Heart right ventricle (tissue), 16 donors: ENCODE data around the gene WFS1. TPM values are rescaled to one million over a fixed set of nuclear protein-coding genes. Genes with fewer than 3 reads are reported as not detected.

Experiments used
- ATAC-seq, 8 donors: fragments of 200-7000 bp; cut with Tn5 transposase; one replicate each; pipeline ENCODE4 v1.9.1; 2020; ENCODE audit warnings: mild to moderate bottlenecking in 8 of 8, moderate library complexity in 8 of 8, moderate number of reproducible peaks in 1 of 8
- DNase-seq, 2 donors: peaks; one replicate each; pipeline ENCODE4 v3.0.0-alpha.2; 2020
- H3K27ac ChIP-seq, 10 donors: fragments of 200-600 bp; sonication (generic) in 2 of 10; one replicate each; pipeline versions ENCODE4 v1.5.0 to v1.8.0; 2020 to 2022; ENCODE audit warnings: mild to moderate bottlenecking in 3 of 10
- H3K27me3 ChIP-seq, 7 donors: fragments of 200-600 bp; one replicate each; pipeline ENCODE4 v1.8.0; 2021 to 2022; ENCODE audit warnings: mild to moderate bottlenecking in 2 of 7
- H3K36me3 ChIP-seq, 9 donors: fragments of 200-600 bp; sonication (generic) in 1 of 9; one replicate each; pipeline versions ENCODE4 v1.5.0 to v1.8.0; 2020 to 2022; ENCODE audit warnings: mild to moderate bottlenecking in 2 of 9
- H3K4me1 ChIP-seq, 9 donors: fragments of 200-600 bp; sonication (generic) in 1 of 9; one replicate each; pipeline versions ENCODE4 v1.5.0 to v1.8.0; 2020 to 2022; ENCODE audit warnings: mild to moderate bottlenecking in 4 of 9
- H3K4me3 ChIP-seq, 10 donors: fragments of 200-600 bp; sonication (generic) in 2 of 10; one replicate each; pipeline versions ENCODE4 v1.5.0 to v1.8.0; 2020 to 2022; ENCODE audit warnings: mild to moderate bottlenecking in 7 of 10, moderate library complexity in 2 of 10
- H3K9me3 ChIP-seq, 11 donors: fragments of 200-600 bp in 10 of 11; sonication (generic) in 2 of 11; one replicate each; pipeline versions ENCODE4 v1.5.0 to v1.8.0; 2013 to 2022; ENCODE audit warnings: mild to moderate bottlenecking in 2 of 11, control low read depth in 1 of 11, moderate library complexity in 1 of 11
- WGBS, 2 donors: extraction: QIAGEN DNeasy Blood & Tissue Kit; methylation state at CpG; one replicate each; pipeline ENCODE4 v1.1.7; 2013; ENCODE audit warnings: inconsistent platforms in 1 of 2; 5-methylcytosine and 5-hydroxymethylcytosine counted together
- intact Hi-C, 10 donors: fragments of 100-400 bp; cut with DNase I; formaldehyde crosslinking; loops; one replicate each; pipeline versions ENCODE4 v1.11.1 to v1.14.2; 2022
- polyA plus RNA-seq, 2 donors: library from polyadenylated mRNA; stranded (reverse); fragments of 200-250 nt; gene quantifications; one replicate each; pipeline ENCODE4 v1.2.3, GENCODE V29; 2013
- total RNA-seq, 10 donors: library from RNA; stranded (reverse); fragmentation: NEBNext Ultra II Directional in 3 of 10; extraction: Animal tissue kit (Norgen Biotek cat#: 25700) in 3 of 10; gene quantifications; one replicate each; pipeline versions ENCODE4 v1.2.1 to v1.2.4, GENCODE V29; 2021 to 2023
- TF ChIP-seq, protein P1 (sequence below), 9 donors: fragments of 200-600 bp; sonication (generic) in 2 of 9; IDR thresholded peaks; one replicate each; pipeline versions ENCODE4 v1.5.0 to v1.8.0; 2021 to 2022; ENCODE audit warnings: antibody characterized with exemption in 9 of 9, mild to moderate bottlenecking in 5 of 9, moderate library complexity in 1 of 9
- donor health status: Arrhythmogenic right ventricular cardiomyopathy.
- donor health status: ischemic (EF 13 %, LVEDD 7.1; RV severe dilation, severe dysfunction).
- donor health status: healthy with polysubstance abuse.
- donor health status: DM: no; HTN: yes; CAD: no.
- donor health status: DM: no; HTN: no; CAD: no.
- donor health status: ischemic (EF 25% LVEDD 6.9; RV normal size, moderate dysfunction).
- donor health status: ischemic (EF 25% LVEDD 5.7; RV mildly dilated, moderate dysfunction).
- donor health status: healthy.
- donor health status: DM: yes; HTN: yes; CAD: no.
- donor health status: Ischemic cardiomyopathy.
- donor health status: ischemic (EF 35%, LVEDD 5.7; RV mildly dilated, moderate dysfunction).
- donor health status: nonischemic (EF 11% LVEDD 7.7; RV severe dilation, severe dysfunction).
- donor health status: DM: yes; HTN: yes; CAD: no.
- donor health status: PGD.
- donor health status: ischemic (EF 29% LVEDD 5.4; RV normal size, mild dysfunction).
- donor health status: nonischemic (EF 23%, LVEDD 6.1; RV moderate dilation, normal function).

WFS1 gene
- total and polyA plus RNA-seq, 12 donors: 35.0 to 119 (median 69.4) TPM

GRCh38 chr4:6282314-6282771, 12.7 kb downstream of the WFS1 start:
- Histone ChIP-seq H3K27me3 (no peaks in the 10 kb centered on the region), H3K4me1 (peaks cover 25 to 59% (median 46%) of the 10 kb centered on the region in 9 donors), H3K9me3 (no peaks in the 10 kb centered on the region), H3K36me3 (peaks cover 0 to 72% (median 5%) of the 10 kb centered on the region in 9 donors), H3K27ac (peak overlapping the region in 9 of 10 donors; percentile 24 to 70 (median 41)), H3K4me3 (no peak overlapping the region)
- WGBS, 2 donors: 47 to 67% methylated on average over 6 of the region's 6 CpGs
- ATAC-seq (peak in 1 of 8 donors; percentile 24), DNase-seq (no peak)
- intact Hi-C loops: no loop called here
- TF ChIP-seq, protein P1, sequence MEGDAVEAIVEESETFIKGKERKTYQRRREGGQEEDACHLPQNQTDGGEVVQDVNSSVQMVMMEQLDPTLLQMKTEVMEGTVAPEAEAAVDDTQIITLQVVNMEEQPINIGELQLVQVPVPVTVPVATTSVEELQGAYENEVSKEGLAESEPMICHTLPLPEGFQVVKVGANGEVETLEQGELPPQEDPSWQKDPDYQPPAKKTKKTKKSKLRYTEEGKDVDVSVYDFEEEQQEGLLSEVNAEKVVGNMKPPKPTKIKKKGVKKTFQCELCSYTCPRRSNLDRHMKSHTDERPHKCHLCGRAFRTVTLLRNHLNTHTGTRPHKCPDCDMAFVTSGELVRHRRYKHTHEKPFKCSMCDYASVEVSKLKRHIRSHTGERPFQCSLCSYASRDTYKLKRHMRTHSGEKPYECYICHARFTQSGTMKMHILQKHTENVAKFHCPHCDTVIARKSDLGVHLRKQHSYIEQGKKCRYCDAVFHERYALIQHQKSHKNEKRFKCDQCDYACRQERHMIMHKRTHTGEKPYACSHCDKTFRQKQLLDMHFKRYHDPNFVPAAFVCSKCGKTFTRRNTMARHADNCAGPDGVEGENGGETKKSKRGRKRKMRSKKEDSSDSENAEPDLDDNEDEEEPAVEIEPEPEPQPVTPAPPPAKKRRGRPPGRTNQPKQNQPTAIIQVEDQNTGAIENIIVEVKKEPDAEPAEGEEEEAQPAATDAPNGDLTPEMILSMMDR (IDR thresholded peaks at IDR 0.05): no peak

GRCh38 chr4:6283282-6283681, 13.6 kb downstream of the WFS1 start:
- ATAC-seq (no peak), DNase-seq (no peak)
- Histone ChIP-seq H3K4me1 (peaks cover 16 to 50% (median 37%) of the 10 kb centered on the region in 9 donors), H3K36me3 (peaks cover 0 to 73% (median 9%) of the 10 kb centered on the region in 9 donors), H3K9me3 (no peaks in the 10 kb centered on the region), H3K4me3 (no peak overlapping the region), H3K27me3 (no peaks in the 10 kb centered on the region), H3K27ac (no peak overlapping the region)
- TF ChIP-seq, protein P1 (IDR thresholded peaks at IDR 0.05): no peak
- WGBS, 2 donors: 87% methylated on average over 4 of the region's 4 CpGs
- intact Hi-C loops: no loop called here

DNA sequence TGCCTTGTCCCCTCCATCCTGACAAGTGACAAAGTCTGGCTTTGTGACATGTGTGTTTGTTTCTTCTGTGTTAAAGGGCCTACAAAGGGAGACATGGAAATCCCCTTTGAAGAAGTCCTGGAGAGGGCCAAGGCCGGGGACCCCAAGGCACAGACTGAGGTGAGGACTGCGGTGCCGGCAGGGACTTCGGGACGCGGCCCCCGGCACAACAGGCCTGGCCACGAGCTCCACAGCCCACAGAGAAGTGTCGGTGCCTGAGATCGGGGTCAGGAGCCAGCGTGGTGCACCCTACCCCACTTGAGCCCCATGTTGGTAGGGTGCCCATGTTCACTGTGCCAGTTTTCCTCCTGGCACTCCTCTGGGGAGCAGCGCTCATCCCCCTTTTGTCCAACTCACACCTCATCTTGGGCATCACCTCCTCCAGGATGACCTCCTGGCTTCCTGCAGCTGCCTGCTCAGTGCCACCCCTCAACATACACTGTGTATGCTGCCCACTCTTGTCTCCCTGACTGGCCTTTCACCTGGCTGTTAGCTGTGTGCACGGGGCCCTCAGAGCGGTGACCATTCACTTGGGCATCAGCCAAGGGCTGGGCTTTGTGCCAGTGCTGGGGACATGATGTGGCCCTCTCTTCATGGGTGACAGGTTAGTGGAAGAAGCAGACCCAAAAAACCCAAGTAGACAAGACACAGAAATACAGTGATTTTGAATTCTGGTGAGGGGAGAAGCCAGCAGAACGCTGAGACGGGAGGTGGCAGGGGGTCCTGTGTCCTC, 17.6 kb downstream of the WFS1 start:
- Histone ChIP-seq H3K9me3 (no peaks in the 10 kb centered on the region), H3K4me3 (no peak overlapping the region), H3K36me3 (peaks cover 0 to 91% (median 19%) of the 10 kb centered on the region in 9 donors), H3K4me1 (peaks cover 4 to 12% (median 8%) of the 10 kb centered on the region in 9 donors), H3K27ac (no peak overlapping the region), H3K27me3 (no peaks in the 10 kb centered on the region)
- peak in 2 of 8 donors; percentile 25 to 29 for ATAC-seq
- DNase-seq: peak in 1 of 2 donors; percentile 45
- TF ChIP-seq, protein P1 (IDR thresholded peaks at IDR 0.05): no peak
- intact Hi-C loops: no loop called here
- WGBS, 2 donors: 90 to 94% methylated on average over 16 of the region's 16 CpGs

DNA sequence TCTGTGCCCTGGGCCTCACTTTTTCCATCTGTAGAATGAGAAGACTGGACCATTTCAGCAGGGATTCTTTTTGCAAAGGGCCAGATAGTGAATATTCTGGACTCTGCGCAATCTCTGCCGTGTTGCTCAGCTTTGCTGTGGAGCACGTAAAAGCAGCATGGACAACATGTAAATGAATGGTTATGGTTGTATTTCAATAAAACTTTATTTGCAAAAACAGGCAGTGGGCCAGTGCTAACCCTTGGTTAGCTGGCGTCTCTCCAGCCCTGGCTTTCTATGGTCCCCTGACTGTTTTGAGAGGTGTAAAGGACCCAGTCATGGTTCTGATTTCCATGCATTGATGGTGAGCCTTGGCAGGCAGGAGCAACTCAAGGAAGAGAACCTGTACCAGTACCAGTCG, 18.7 kb downstream of the WFS1 start:
- Histone ChIP-seq H3K36me3 (peaks cover 0 to 98% (median 23%) of the 10 kb centered on the region in 9 donors), H3K4me1 (peaks cover 0 to under 1% (median 0%) of the 10 kb centered on the region in 9 donors), H3K27me3 (no peaks in the 10 kb centered on the region), H3K27ac (no peak overlapping the region), H3K4me3 (no peak overlapping the region), H3K9me3 (no peaks in the 10 kb centered on the region)
- intact Hi-C loops: no loop called here
- no peak for ATAC-seq
- 95 to 97% methylated on average over 5 of the region's 5 CpGs for WGBS, 2 donors
- TF ChIP-seq, protein P1 (IDR thresholded peaks at IDR 0.05): no peak
- DNase-seq: no peak
